GM21528 (cell line): Measurements from ENCODE around the gene ARL3.
"Not testable (repeated sequence)": the region's sequence is repeated elsewhere in the genome, so short reads cannot be mapped to it uniquely, and the experiment has no call there.

Source experiments
- ATAC-seq: cut with Tn5 transposase; IDR thresholded peaks from one replicate; pipeline ENCODE4 v1.9.1; 2021; ENCODE audit warnings: mild to moderate bottlenecking, moderate library complexity; ENCODE audit not compliant: unreplicated experiment, low FRiP score

Gene ARL3

DNA sequence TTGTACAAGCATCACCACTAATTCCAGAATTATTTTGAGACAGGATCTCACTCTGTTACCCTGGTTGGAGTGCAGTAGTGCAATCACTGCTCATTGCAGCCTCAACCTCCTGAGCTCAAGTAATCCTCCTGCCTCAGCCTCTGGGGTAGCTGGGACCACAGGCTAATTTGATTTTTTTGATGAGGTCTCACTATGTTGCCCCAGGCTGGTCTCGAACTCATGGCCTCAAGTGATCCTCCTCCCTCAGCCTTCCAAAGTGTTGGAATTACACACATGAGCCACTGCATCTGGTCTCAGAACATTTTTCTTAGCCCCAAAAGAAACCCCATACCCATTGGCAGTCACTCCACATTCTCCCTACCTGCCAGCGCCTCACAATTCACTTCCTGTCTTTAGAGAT lies 26.0 kb upstream of the ARL3 start:
- ATAC-seq, result no peak

DNA sequence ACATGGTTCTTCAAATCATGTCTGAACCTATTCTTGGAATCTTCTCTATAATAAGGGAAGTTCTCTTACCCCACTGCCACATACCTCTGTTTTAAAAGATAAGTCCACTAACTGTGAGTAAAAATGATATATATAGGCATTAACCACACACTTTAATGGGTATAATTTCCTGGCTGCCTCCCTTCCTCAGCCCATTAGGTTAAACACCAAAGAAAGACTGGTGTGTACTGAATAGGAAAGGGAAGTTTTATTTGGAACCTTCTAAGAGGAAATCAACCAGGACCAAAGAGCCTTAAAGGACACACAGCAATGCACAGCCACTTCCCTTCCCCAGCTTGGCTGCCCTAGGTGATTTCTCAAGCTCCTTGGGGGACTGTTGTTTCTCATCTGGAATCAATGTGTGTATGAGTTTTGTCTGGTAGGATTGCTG lies 24.5 kb upstream of the ARL3 start:
- ATAC-seq, result no peak

DNA sequence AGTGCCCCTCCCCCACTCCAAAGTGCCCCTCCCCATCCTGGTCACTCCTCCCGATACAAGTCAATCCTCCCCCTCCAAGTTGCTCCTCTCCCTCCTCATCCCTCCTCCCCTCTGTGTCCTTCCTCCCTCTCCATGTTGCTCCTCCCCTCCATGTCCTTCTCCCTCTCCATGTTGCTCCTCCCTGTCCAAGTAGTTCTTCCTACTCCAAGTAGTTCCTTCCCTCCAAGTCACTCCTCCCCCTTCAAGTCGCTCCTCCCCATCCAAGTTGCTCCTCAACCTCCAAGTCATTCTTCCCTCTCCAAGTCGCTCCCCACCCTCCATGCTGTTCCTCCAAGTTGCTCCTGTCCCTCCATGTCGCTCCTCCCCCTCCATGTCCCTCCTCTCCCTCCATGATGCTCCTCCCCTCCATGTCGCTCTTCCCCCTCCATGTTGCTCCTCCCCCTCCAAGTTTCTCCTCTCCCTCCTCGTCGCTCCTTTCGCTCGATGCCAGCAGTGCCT lies 20.9 kb upstream of the ARL3 start:
- no peak for ATAC-seq

DNA sequence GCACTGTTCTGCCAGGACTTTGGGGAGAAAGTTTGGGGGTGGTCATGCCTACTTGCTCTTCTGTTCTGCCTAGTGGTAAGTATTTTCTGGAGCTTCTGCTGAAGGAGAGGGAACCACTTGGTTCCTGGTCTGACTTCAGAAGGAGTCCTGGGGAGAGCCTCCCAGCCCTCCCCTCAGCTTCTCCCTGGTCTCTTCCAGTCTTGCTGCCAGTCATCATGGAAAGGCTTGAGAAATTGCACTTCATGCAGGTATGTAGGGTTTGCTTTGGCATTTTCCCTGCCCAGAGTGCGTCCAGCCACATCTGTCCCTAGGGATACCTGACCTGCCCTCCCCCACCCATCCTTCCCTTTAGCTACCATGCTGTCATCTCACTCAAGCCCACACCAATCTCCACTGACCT lies 18.5 kb upstream of the ARL3 start:
- no peak for ATAC-seq

DNA sequence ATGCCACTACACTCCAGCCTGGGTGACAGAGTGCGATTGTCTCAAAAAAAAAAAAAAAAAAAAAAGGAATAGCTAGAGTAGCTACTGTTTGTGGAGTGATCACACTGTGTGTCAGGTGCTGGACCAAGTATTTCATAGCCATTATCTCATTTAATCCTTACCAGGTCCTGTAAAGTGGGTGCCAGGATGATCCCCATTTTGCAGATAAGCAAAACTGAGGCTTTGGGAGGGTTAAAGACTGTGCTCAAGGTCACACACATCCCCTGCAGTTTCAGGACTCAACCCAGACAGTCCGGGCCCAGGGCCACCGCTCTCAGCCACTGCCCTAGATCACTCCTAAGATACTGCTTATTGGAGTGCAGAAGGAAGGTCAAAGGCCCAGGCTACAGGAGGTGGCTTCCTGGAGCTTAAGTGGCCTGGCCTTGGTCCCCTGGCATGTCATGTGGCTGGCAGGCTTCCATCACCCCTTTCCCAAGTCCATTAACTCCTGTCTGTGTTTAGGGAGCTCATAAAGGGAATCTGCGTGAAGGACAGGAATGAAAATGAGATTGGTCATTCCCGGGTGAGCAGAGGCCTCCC lies 17.1 kb upstream of the ARL3 start:
- no peak for ATAC-seq

DNA sequence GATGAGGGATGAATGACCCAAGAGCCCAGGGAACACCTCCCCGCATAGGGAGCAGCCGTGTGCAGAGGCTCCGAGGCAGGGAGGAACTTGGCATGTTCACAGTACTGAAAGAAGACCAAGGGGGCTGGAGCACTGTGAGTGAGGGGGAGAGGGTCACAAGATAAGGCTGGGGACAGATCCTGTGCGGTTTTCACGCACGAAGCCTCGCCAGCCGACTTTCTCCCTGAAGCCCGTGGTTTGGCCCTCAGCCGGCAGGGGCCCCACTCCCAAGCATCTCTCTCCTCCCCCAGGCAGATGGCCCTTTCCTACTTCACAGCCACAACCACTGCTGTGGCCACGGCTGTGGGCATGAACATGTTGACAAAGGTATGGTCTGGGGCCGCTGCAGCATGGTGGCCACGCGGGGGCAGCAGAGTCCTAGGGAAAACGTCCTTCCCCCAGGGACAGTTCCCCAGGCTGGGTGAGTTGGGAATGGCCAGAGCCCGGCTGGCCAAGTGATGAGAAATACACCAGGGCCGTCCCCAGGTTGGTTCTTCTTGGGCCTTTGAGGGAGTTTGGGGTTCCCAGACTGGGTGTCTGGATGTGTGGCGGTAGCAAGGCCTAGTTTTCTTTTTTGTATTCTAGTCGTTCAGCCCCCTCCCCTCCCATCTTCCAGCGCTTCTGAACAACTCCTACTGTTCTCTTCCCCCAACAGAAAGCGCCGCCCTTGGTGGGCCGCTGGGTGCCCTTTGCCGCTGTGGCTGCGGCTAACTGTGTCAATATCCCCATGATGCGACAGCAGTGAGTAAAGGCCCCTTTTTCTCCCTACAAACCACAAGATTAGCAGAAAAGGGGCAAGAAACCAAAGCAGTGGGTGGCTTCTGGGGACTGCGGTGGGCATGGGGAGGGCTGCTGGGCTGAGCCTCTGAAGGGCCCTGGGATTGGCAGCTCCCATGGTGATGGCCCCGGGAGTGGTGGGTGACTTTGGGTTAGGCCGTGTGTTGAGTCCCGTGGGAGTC lies 15.1 kb upstream of the ARL3 start:
- ATAC-seq, result no peak

DNA sequence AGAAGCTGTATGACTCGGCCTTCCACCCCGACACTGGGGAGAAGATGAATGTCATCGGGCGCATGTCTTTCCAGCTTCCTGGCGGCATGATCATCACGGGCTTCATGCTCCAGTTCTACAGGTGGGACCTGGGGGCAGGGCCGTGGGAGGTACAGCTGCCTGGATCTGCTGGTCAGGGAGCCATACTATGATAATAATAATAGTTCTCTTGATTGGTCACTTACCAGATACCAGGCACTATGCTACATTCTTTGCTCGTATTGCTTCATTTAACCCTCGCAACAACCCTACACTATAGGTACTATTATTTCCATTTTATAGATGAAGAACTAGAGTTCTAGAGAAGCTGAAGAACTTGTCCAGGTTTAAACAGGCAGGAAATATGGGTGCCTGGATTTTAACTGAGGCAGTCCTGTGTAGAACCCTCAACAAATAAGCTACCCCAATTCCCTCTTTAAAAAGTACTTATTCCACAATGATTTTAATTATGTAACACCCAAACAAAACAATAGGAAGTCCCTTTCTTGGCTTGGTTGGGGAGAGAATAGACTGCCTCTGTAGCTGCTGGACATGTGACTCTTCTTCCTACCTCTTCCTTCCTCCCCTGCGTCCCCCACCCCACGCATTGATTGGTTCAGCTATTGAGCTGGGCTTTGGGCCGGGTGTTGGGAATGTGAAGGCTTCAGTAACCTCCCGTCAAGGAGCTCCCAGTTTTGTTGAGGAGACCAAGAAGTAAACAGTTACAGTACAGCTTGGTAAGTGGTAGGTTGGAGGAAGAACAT lies 13.0 kb upstream of the ARL3 start:
- ATAC-seq, result no peak

DNA sequence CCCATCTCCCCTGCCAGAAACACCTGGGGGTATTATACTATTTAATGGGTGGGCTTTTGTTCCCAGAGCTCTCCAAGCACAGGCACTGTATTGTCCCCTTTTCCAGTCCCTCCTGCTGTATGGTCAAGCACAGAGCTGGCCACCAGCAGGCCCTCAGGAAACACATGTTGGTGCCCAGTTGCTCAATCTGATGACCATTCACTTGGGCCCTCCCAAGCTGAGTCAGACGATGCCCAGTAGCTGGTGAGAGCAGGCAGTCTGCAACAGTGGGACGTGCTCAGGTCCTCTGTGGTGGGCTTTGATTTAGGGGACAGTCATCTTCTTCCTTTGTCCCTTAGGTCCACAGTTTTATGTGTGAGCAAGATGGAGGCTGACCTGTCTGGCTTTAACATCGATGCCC lies 12.1 kb upstream of the ARL3 start:
- no peak for ATAC-seq

DNA sequence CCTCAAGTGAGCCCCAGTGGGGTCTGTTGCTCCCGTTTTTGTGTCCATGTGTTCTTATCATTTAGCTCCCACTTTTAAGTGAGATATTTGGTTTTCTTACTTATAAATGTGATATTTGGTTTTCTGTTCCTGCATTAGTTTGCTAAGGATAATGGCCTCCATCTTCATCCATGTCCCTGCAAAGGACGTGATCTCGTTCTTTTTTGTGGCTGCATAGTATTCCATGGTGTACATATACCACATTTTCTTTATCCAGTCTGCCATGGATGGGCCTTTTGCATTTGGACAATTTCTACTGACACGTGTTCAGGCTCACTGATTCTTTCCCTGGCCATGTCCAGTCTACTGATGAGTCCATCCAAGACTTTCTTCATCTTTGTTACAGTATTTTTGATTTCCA lies 9.8 kb upstream of the ARL3 start:
- no peak for ATAC-seq

DNA sequence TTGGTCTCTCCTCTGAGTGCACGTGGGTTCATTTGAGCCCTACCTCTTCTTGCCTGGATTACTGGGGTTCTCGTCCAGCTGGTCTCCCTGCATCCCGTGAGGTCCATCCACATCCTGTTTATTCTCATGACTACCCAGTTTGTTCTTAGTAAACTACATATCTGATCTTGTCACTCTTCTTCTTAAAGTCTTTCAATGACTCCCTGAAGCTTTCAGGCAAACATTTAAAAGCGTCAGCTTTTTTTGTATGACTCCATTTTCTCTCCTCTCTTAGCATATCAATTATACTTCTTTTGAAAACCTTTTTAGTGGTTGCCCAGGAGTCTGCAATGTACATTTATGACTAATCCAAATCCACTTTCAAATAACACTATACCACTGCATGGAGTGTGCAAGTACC lies 7.8 kb upstream of the ARL3 start:
- no peak for ATAC-seq

DNA sequence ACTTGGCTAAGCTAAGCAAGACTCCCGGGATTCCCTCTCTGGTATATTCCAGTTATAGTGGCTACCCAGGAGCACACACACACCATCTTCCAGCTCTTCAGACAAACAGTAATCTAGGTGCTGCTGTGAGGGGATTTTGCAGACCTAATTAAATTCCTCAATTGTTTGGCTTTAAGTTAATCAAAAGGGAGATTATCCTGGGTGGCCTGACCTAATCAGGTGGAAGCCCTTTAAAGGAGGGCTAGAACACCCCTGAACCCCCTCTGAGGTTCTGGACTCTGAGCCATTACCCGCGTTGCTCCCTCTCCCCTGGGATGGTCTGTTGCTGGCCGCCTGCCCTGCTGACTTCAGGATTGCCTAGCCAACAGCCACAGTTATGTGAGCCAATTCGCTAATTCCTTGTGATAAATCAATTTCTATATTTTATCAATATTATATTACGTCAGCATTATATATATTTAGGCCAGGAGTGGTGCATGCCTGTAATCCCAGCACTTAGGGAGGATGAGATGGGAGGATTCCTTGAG lies 6.6 kb upstream of the ARL3 start:
- no peak for ATAC-seq

DNA sequence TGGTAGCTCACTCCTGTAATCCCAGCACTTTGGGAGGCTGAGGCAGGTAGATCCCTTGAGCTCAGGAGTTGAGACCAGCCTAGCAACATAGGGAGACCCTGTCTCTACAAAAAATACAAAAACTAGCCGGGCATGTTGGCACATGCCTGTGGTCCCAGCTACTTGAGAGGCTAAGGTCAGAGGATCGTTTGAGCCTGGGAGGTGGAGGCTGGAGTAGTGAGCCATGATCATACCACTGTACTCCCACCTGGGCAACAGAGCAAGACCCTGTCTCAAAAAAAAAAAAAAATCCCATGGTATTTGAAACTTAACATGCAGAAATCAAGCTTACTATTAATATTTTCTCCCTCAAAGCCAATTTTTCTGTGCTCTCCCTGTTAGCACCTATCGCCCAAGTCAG lies 6.1 kb upstream of the ARL3 start:
- ATAC-seq, result no peak

DNA sequence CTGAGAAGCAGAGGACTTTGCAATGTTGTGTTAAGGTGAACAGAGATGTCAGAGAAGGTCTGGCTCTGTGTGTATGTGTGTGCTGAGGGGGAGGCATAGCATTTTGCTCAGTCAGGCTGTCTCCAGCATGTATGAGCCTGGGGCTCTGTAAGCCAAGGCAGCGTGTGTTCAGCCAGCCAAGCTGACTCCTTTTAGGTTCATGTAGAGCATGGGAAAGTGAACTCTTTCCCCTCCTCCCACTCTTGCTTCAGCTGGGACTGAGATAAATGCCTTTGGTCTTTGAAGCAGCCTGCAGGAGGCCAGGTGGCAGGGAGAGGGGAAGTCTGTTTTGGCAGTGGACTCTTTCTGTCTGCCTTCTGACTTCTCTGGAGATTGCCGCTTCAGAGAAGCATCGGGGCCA lies 4.0 kb upstream of the ARL3 start:
- no peak for ATAC-seq

DNA sequence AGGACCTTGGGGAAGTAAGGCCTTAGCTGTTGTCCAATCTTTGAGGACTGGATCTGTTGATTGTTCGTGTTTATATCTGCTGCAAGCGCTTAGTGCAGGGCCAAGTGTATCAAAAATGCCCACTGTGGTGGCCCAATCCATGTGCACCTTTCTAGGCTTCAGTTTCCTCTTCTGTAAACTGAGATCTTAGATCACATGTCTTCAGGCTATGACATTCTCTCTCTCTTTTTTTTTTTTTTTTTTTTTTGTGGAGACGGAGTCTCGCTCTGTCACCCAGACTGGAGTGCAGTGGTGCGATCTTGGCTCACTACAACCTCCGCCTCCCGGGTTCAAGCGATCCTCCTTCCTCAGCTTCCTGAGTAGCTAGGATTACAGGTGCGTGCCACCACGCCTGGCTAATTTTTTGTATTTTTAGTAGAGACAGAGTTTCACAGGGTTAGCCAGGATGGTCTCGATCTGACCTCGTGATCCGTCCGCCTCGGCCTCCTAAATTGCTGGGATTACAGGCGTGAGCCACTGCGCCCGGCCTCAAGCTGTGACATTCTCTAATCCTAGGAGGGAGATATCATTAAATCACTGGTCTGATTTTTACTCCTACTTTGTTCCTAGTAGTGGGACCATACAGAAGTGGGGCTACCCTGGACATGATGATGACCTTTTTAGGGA lies 2.8 kb upstream of the ARL3 start:
- ATAC-seq, result not testable (repeated sequence)

DNA sequence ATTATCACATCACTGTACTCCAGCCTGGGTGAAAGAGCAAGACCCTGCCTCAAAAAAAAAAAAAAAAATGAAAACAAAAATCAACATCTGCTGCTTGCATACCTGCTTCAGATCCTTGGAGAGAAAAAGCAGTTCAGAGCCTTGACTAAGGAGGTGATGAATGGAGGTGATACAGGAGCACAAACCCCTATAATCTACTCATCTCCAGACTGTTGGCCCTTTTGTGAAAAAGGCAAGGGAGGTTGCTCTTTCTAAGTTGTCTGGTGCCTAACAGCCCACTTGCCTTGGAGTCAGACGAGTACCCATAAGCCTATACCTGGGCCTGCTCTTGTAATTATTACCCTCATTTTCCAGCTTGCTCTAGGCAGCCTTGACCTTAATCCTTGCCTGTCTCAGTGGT lies 1.7 kb upstream of the ARL3 start:
- ATAC-seq, result no peak

DNA sequence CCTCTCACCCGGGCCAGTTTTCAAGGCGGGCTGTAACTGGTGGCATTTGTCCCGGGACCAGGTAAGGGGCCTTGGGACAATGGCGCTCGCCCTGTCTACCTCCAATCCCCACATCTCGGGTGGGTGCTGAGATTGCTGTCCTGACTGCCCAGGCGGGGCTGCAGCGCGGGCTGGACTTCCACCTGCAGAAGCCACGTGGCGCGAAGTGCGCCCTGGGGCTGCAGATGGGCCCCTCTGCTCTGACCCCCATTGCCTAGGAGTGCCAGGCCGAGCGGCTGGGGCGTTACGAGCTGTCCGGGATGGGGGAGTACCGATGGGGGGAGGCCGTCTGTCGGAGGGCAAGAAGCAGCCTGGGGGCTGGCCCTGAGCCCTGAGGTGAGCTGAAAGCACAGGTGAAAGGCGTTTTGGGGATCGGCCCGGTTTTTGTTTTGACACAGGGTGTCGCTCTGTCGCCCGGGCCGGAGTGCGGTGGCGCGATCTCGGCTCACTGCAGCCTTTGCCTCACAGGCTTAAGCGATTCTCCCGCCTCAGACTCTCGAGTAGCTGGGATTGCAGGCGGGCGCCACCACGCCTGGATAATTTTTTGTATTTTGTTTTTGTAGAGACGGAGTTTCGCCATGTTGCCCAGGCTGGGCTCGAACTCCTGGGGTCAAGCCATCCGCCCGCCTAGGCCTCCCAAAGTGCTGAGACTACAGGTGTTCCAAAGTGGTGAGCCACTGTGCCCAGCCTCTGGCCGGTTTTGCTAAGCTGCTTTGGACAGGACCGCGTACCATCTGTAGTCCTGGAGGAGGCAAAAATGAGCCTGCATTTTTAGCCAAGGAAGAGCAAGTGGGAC lies 641 bp upstream of the ARL3 start, which contains the start of gene SFXN2:
SFXN2 (plus strand) TSS at position 16 of the 835 bp plus-strand sequence. CDS start 12,001 bp downstream, outside the sequence.
- peak; percentile 27 for ATAC-seq

DNA sequence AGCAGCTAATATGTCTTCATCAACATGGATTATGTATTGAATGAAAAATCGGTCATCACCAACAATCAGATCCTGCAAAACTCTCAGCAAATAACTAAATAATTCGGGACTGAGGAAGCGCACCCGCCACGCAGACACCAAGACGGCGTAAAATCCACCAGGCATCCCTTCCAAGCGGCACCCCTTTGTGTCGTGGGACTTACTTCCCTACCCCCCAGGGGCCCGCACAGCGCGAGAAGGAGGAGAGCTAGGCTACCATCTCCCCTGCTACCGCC lies 721 bp downstream of the ARL3 start:
- no peak for ATAC-seq

DNA sequence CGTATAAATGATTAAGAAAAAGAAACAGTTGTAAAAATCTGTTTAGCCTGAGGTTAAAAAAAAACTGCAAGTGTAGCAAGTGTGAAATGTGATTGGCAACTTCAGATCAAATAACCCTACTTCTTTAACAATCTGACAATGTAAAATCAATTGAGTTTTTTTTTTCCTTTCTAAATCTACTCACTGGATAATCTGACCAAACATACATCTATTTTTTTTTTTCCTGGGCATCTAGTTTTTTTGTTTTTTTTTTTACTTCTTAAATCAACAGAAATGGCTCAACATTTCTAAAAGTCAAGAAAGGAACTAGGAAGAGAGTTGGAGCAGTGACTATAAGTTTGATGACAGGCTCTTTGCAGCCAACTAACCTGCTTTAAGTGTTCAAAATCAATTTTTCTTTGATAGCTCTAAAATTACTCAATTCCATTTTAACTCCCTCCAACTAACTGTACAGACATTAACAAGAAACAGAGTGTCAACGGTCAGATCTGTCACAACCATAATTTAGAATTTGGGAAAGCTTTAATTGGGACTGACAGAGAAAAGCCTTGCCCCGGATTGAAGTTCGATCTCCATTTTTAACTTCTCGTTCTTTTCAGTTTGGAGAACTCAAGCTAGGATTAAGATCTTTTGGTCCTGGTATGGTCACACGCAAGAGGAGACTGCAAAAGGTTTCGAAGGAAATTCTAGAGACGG lies 1.2 kb downstream of the ARL3 start:
- no peak for ATAC-seq

DNA sequence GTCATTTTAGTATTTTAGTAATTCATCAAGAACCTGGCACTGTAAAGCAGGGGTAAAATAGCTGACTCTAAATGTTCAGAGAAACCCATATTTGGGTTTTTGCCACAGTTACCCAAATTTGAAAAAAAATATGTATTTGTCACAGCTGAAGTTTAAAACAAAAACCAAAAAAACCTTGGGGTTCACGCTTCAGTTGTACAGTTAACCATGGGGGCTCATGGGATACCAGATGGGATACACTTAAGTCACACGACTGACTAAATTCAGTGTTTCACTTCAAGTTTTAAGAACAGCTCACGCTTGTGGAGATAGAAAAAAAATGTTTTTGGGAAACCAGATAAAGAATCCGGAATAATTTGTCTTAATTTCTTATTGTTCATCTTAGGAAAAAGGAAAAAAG lies 2.1 kb downstream of the ARL3 start:
- ATAC-seq, result no peak
